Gastroesophageal sphincter (tissue), 3 donors: ENCODE data around the gene BCL2L1.

Experiments
- EP300 ChIP-seq: sonication (generic); formaldehyde crosslinking; IDR thresholded peaks from one replicate; pipeline ENCODE4 v1.6.1; 2017; ENCODE audit warnings: antibody characterized with exemption, mild to moderate bottlenecking
- POLR2A ChIP-seq, 2 donors: fragments of 450-650 bp; IDR thresholded peaks; one replicate each; pipeline ENCODE4 v1.6.1; 2017; ENCODE audit warnings: antibody characterized with exemption in 2 of 2, mild to moderate bottlenecking in 2 of 2, moderate library complexity in 1 of 2
- POLR2AphosphoS5 ChIP-seq: sonication (generic); formaldehyde crosslinking; IDR thresholded peaks from one replicate; pipeline ENCODE4 v1.6.1; 2017; ENCODE audit warnings: antibody characterized with exemption
- TF ChIP-seq, protein P1 (sequence below), 4 experiments: fragments of 200-600 bp in 2 of 4; fragments of 450-650 bp in 2 of 4; sonication (generic) in 1 of 4; IDR thresholded peaks; one replicate each; pipeline ENCODE4 v1.5.1; 2017 to 2019; ENCODE audit warnings: antibody characterized with exemption in 4 of 4, mild to moderate bottlenecking in 2 of 4, moderate library complexity in 2 of 4

- no peak for TF ChIP-seq POLR2A (IDR thresholded peaks at IDR 0.05)
- TF ChIP-seq, protein P1, sequence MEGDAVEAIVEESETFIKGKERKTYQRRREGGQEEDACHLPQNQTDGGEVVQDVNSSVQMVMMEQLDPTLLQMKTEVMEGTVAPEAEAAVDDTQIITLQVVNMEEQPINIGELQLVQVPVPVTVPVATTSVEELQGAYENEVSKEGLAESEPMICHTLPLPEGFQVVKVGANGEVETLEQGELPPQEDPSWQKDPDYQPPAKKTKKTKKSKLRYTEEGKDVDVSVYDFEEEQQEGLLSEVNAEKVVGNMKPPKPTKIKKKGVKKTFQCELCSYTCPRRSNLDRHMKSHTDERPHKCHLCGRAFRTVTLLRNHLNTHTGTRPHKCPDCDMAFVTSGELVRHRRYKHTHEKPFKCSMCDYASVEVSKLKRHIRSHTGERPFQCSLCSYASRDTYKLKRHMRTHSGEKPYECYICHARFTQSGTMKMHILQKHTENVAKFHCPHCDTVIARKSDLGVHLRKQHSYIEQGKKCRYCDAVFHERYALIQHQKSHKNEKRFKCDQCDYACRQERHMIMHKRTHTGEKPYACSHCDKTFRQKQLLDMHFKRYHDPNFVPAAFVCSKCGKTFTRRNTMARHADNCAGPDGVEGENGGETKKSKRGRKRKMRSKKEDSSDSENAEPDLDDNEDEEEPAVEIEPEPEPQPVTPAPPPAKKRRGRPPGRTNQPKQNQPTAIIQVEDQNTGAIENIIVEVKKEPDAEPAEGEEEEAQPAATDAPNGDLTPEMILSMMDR (IDR thresholded peaks at IDR 0.05): no peak
- no peak for TF ChIP-seq EP300
- TF ChIP-seq POLR2AphosphoS5: no peak
Measured at GRCh38 chr20:31716818-31717477, 5.7 kb downstream of the BCL2L1 start.
